Activated naive CD4-positive, alpha-beta T cell treated with anti-CD3 and anti-CD28 coated beads, Interleukin-2, amount 50 U/mL, for 24 hours (primary cell): ENCODE data around the gene NUMA1.

ENCODE experiments used
- H3K27ac Mint-ChIP-seq: one replicate; pipeline ENCODE4 v1.8.0; 2021; ENCODE audit warnings: mild to moderate bottlenecking, mixed read lengths
- H3K27me3 Mint-ChIP-seq: one replicate; pipeline ENCODE4 v1.8.0; 2021; ENCODE audit warnings: mixed read lengths
- H3K36me3 Mint-ChIP-seq: one replicate; pipeline ENCODE4 v1.8.0; 2021; ENCODE audit warnings: mixed read lengths
- H3K4me1 Mint-ChIP-seq: one replicate; pipeline ENCODE4 v1.8.0; 2021; ENCODE audit warnings: mixed read lengths
- H3K4me3 Mint-ChIP-seq: one replicate; pipeline ENCODE4 v1.8.0; 2021; ENCODE audit warnings: mild to moderate bottlenecking, mixed read lengths
- H3K9me3 Mint-ChIP-seq: one replicate; pipeline ENCODE4 v1.8.0; 2021; ENCODE audit warnings: mixed read lengths

NUMA1 gene

GRCh38 chr11:72080326-72081183 is at the start of gene NUMA1, which contains the start of gene LRRC51:
TSS of gene NUMA1 (minus strand) at chr11:72080542. CDS start at chr11:72035943, 44,599 bp downstream.
TSS of gene LRRC51 (plus strand) at chr11:72080850. CDS start at chr11:72089084, 8,234 bp downstream.
- no peaks in the 10 kb centered on the region for H3K27me3 Mint-ChIP-seq
- H3K27ac Mint-ChIP-seq, result peak within 1 kb of the TSS; percentile 94
- H3K9me3 Mint-ChIP-seq, result no peaks in the 10 kb centered on the region
- peak within 1 kb of the TSS; percentile 92 for H3K4me3 Mint-ChIP-seq
- H3K4me1 Mint-ChIP-seq, result peaks cover 54% of the 10 kb centered on the region
- no peaks in the 10 kb centered on the region for H3K36me3 Mint-ChIP-seq

DNA sequence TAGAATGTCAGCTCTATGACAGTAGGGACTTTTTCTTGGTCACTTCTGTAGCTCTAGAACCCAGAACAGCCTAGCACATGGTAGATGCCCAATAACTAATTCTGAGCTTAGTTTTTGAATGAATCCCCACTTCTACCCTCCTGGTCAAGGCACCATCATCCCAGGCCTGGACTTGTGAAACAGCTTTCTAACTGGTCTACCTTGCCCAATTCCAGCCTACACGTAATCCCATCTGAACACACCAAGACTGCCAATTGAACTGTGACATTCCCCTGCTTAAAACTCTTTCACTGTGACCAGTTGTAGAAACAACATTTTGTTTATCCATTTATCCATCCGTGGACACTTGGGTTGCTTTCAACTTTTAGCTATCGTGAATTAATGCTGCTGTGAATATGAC is 49.0 kb upstream of the NUMA1 start:
- no peak overlapping the region for H3K27ac Mint-ChIP-seq
- peaks cover 8% of the 10 kb centered on the region for H3K36me3 Mint-ChIP-seq
- H3K4me3 Mint-ChIP-seq, result no peak overlapping the region
- H3K4me1 Mint-ChIP-seq, result no peaks in the 10 kb centered on the region
- H3K9me3 Mint-ChIP-seq, result peaks cover 11% of the 10 kb centered on the region
- peaks cover 6% of the 10 kb centered on the region for H3K27me3 Mint-ChIP-seq

- H3K27ac Mint-ChIP-seq, result no peak overlapping the region
- peaks cover 11% of the 10 kb centered on the region for H3K9me3 Mint-ChIP-seq
- H3K36me3 Mint-ChIP-seq, result peaks cover 8% of the 10 kb centered on the region
- H3K27me3 Mint-ChIP-seq, result peaks cover 5% of the 10 kb centered on the region
- H3K4me3 Mint-ChIP-seq, result no peak overlapping the region
- no peaks in the 10 kb centered on the region for H3K4me1 Mint-ChIP-seq
Measured at GRCh38 chr11:72127923-72128322, 47.6 kb upstream of the NUMA1 start.

DNA sequence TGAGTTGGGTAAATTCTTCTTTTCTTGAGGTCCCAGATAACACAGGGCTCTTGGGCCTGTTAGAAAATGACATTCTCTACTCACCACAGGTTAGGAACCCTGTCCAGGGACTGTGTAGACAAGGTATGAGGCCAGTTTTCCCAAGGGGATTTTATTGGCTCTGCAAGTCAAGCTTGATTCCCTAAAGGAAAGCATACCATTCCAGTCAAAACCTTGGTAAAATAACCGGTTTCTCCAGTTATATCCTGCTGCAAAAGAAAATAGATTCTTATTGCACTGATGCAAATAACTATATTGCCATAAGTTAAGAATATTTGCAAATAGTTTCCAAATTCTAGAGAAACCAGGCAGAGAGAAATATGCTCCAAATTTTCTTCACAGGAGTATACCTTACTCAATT is 45.6 kb upstream of the NUMA1 start:
- Mint-ChIP-seq H3K27ac (no peak overlapping the region), H3K27me3 (peaks cover 6% of the 10 kb centered on the region), H3K4me3 (no peak overlapping the region), H3K9me3 (peaks cover 11% of the 10 kb centered on the region), H3K4me1 (no peaks in the 10 kb centered on the region), H3K36me3 (peaks cover 8% of the 10 kb centered on the region)

DNA sequence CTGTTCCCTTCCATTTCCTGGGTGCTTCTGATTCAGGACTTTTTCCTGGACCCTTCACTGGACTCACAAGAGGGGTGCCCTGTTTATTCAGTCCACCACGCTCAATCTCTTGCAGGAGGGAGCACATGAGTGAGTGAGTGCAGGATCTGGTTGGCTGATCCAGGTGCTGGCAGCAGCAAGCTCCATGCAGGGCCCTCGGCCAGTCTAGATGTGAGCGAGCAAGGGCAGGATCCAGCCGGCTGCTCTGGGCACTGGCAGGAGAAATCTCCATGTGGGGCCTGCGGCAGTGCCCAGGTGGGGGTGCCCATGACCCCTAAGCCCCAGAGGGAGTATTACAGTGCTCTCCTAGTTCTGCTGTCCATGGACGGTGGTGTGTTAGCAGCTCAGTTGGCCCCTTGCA is 43.7 kb upstream of the NUMA1 start:
- Mint-ChIP-seq H3K4me3 (no peak overlapping the region), H3K4me1 (no peaks in the 10 kb centered on the region), H3K36me3 (peaks cover 6% of the 10 kb centered on the region), H3K27me3 (peaks cover 6% of the 10 kb centered on the region), H3K9me3 (peaks cover 8% of the 10 kb centered on the region), H3K27ac (no peak overlapping the region)

DNA sequence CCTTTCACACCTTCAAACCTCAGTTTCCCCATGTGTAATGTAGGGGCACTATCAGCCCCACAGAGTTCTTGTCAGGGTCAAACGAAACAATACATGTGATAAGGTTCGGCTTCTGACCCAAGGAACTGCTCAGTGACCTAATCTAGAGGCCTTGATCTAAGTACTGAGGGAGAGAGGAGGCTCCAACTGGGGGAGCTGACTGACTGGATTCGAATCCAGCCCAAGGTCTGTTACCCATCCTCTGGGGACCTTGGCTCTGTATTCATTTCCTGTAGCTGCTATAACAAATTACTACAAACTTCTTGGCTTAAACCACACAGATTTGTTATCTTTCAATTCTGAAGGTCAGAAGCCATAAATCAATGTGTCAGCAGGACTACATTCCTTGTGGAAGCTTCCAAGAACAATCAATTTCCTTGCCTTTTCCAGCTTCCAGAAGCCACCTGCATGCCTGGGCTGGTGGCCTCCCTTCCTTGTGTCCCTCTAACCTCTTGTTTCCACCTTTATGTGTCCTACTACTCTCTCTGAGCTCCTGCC is 42.8 kb upstream of the NUMA1 start:
- H3K27ac Mint-ChIP-seq, result no peak overlapping the region
- H3K36me3 Mint-ChIP-seq, result no peaks in the 10 kb centered on the region
- peaks cover 4% of the 10 kb centered on the region for H3K27me3 Mint-ChIP-seq
- H3K4me3 Mint-ChIP-seq, result no peak overlapping the region
- H3K9me3 Mint-ChIP-seq, result no peaks in the 10 kb centered on the region
- no peaks in the 10 kb centered on the region for H3K4me1 Mint-ChIP-seq

- Mint-ChIP-seq H3K36me3 (no peaks in the 10 kb centered on the region), H3K4me3 (no peak overlapping the region), H3K27ac (no peak overlapping the region), H3K9me3 (no peaks in the 10 kb centered on the region), H3K27me3 (peaks cover 4% of the 10 kb centered on the region), H3K4me1 (no peaks in the 10 kb centered on the region)
Measured at GRCh38 chr11:72122607-72123006, 42.3 kb upstream of the NUMA1 start.

DNA sequence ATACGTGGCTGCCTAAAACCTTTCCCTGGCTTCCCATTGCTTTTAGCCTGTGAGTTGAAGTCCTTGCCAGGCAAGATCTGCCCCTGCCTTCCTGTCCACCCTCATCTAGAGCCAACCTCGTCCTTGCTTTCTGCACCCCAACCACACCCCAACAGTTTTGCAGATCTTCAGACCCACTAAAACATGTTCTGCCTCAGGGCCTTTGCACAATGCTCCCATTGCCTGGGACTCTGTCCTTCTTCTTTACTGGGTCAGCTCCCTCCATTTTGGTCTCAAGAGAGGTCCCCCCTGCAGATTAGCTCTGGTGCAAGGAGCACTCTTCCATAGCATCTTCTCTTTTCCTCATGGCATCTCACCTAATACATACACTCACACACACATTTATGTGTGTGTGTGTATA is 40.6 kb upstream of the NUMA1 start:
- no peaks in the 10 kb centered on the region for H3K9me3 Mint-ChIP-seq
- H3K4me1 Mint-ChIP-seq, result no peaks in the 10 kb centered on the region
- H3K27ac Mint-ChIP-seq, result no peak overlapping the region
- peaks cover 4% of the 10 kb centered on the region for H3K27me3 Mint-ChIP-seq
- H3K4me3 Mint-ChIP-seq, result no peak overlapping the region
- no peaks in the 10 kb centered on the region for H3K36me3 Mint-ChIP-seq

GRCh38 chr11:72119198-72119597 is 38.9 kb upstream of the NUMA1 start:
- Mint-ChIP-seq H3K4me3 (no peak overlapping the region), H3K27me3 (peaks cover 4% of the 10 kb centered on the region), H3K4me1 (no peaks in the 10 kb centered on the region), H3K9me3 (no peaks in the 10 kb centered on the region), H3K27ac (no peak overlapping the region), H3K36me3 (no peaks in the 10 kb centered on the region)

DNA sequence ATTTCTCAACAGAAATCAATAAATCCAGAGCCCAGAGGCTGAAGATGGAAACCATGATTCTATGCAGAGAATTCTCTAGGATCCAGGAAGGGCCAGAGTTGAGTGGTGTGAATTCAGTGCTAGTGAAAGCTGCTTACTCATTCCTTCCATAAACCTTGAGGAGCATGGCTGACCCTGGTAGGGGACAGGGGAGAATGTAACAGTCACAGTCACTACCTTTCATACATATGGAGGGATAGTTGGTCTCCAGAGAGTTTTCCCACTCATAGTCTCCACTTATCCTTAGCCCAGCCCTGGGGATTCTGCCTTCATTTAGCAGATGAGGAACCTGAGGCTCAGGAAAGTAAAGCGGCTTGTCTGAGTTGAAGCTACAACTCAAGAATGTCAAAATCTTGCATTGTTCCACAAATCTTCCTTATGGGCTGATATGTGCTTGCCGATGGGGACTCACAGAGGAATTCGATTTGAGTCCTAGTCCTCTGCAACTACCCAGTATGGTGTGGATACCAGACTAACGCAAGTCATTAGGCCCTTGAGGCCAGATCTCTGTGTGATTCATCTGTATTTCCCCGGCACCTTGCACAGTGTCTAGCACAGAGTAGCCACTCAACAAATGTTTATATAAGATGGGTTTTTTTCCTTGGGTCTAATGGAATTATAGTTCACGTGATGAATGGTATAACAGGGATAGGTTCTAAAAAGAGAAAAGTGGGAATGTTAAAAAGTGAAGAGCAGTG is 35.8 kb upstream of the NUMA1 start:
- Mint-ChIP-seq H3K4me3 (no peak overlapping the region), H3K4me1 (peaks cover 22% of the 10 kb centered on the region), H3K9me3 (no peaks in the 10 kb centered on the region), H3K36me3 (peaks cover 1% of the 10 kb centered on the region), H3K27me3 (peaks cover 4% of the 10 kb centered on the region), H3K27ac (no peak overlapping the region)

DNA sequence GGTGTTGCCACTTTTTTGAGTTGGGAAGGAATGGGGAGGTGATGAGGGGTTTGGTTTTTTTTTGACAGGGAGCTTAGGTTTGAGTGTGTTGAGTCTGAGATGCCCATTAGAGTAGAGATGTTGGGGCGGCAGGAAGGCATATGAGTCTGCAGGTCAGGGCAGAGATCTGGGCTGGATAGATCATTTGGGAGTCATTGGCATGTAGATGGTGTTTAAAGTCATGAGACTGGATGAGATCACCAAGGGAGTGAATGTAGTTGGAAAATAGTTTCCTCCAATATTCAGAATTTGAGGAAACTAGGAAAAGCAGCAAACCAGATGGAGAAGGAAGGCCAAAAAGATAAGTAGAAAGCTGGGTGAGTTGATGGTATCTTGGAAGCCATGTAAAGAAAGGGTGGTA is 34.2 kb upstream of the NUMA1 start:
- H3K4me1 Mint-ChIP-seq, result peaks cover 29% of the 10 kb centered on the region
- no peaks in the 10 kb centered on the region for H3K9me3 Mint-ChIP-seq
- no peak overlapping the region for H3K4me3 Mint-ChIP-seq
- peaks cover 8% of the 10 kb centered on the region for H3K36me3 Mint-ChIP-seq
- H3K27ac Mint-ChIP-seq, result no peak overlapping the region
- no peaks in the 10 kb centered on the region for H3K27me3 Mint-ChIP-seq

- no peaks in the 10 kb centered on the region for H3K9me3 Mint-ChIP-seq
- H3K27me3 Mint-ChIP-seq, result no peaks in the 10 kb centered on the region
- H3K4me1 Mint-ChIP-seq, result peaks cover 29% of the 10 kb centered on the region
- H3K27ac Mint-ChIP-seq, result peak overlapping the region; percentile 100
- H3K36me3 Mint-ChIP-seq, result peaks cover 8% of the 10 kb centered on the region
- peak overlapping the region; percentile 97 for H3K4me3 Mint-ChIP-seq
Measured at GRCh38 chr11:72112978-72113808, 32.9 kb upstream of the NUMA1 start.

DNA sequence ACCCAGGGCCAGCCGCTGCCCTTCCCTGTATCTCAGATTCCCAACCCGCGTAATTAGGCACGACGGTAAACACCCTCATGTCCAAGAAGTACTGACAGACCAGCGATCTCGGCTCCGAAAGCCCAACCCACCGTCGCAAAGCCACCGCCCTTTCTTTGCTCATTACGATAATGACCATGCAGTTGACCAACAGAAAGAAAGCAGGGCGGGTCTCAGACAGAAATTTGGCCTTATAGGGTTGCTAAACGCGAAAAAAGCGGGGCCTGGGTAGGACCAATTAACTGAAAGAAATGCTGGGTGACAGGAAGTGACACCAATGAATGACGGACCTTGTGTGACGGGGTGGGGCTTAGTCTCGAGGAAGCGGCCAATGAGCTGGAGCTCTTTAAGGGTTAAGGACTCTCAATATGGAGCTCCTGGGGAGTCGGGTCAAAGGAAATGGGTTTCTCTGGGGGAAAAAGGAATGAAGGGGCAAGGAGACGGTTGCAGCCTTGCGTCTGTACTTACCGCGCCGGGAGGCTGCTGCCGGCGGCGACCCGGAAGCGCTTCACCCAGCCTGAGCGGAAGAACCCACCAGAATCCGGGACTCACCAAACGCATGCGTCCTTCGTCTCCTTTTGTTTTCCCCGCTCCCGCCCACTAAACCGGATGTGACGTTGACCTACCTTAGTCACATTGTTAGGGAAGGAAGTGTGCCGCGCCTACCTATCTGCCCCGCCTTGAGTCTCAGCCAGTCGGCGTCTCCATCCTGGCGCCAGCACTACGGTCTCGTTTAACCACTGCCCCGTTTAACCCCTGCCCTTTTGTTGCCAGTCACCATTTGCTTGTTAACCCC is 32.0 kb upstream of the NUMA1 start, which contains the start of gene ANAPC15:
Gene ANAPC15, minus strand, starts transcription at position 553 of the 835 bp plus-strand sequence. CDS start 1,419 bp downstream, outside the sequence.
- Mint-ChIP-seq H3K4me1 (peaks cover 29% of the 10 kb centered on the region), H3K4me3 (peak within 1 kb of the TSS; percentile 97), H3K36me3 (peaks cover 8% of the 10 kb centered on the region), H3K9me3 (no peaks in the 10 kb centered on the region), H3K27me3 (no peaks in the 10 kb centered on the region), H3K27ac (peak within 1 kb of the TSS; percentile 100)

DNA sequence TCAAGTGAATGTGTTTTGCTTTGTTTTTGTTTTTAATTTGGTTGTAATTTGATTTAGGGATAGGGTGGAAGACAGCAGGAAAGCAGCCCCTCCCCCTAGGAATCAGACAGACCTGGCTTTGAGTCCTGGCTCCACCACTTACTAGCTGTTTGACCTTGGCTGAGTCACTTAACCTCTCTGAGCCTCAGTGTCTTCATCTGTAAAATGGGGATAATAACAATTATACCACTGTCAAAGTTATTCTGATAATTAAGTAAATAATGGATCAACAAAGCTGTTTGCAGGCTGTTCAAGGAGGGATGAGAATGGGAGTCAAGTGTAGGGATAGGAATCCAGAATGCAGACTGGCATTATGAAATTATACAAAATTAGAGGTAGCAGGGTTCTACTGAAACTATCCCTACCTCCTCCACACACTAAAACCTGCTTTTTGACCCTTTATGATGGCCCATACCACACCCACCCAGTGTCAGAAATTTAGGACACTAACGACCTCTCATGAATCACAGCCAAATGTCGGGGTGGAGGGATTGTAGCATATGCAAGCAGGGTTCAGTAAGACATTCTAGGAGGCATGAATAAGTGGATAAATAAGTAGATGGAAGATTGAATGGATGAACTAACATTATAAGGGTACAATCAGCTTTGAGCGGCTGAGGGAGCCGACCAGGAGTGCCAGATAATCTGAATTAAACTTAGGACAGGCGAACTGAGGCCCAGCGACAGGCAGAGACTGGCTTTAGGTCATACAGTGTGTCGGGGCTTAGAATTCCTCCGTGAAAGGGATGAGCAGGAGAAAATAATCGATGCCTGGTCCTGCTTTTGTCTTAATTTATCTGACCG is 31.2 kb upstream of the NUMA1 start:
- Mint-ChIP-seq H3K27ac (peak overlapping the region; percentile 100), H3K9me3 (no peaks in the 10 kb centered on the region), H3K4me3 (peak overlapping the region; percentile 97), H3K27me3 (no peaks in the 10 kb centered on the region), H3K4me1 (peaks cover 29% of the 10 kb centered on the region), H3K36me3 (peaks cover 8% of the 10 kb centered on the region)
